Stimulated activated CD4-positive, alpha-beta T cell treated with anti-CD3 and anti-CD28 coated beads, TNF-alpha, amount 100 ng/mL, for 1 hour (primary cell): ENCODE data around the gene FTSJ3.
"Not testable (repeated sequence)": the region's sequence is repeated elsewhere in the genome, so short reads cannot be mapped to it uniquely, and the experiment has no call there.

Source experiments
- DNase-seq, 3 donors: peaks; one replicate each; pipeline ENCODE4 v3.0.0-alpha.2; 2020; ENCODE audit warnings: low read depth in 3 of 3, low spot score in 1 of 3

FTSJ3 gene

GRCh38 chr17:63827002-63827800 lies at the start of gene FTSJ3, which contains the start of gene PSMC5:
FTSJ3 (minus strand) TSS chr17:63827663; CDS start chr17:63826902, 761 bp downstream.
PSMC5 (plus strand) TSS chr17:63827431; CDS start chr17:63827491, 60 bp downstream.
- DNase-seq = peak; percentile 86 to 88 (median 86)

GRCh38 chr17:63874693-63875092 lies 47.2 kb upstream of the FTSJ3 start:
- not testable (repeated sequence) for DNase-seq

- DNase-seq = not testable (repeated sequence)
Measured at GRCh38 chr17:63874061-63874626, 46.7 kb upstream of the FTSJ3 start.

GRCh38 chr17:63873577-63873976 lies 46.1 kb upstream of the FTSJ3 start, which contains the start of gene CSH2:
CSH2 (minus strand) TSS chr17:63873677; CDS start chr17:63873614, 63 bp downstream.
- not testable (repeated sequence) for DNase-seq

GRCh38 chr17:63871646-63872365 lies 44.3 kb upstream of the FTSJ3 start:
- not testable (repeated sequence) for DNase-seq

GRCh38 chr17:63870292-63870665 lies 42.8 kb upstream of the FTSJ3 start:
- DNase-seq = not testable (repeated sequence)

- not testable (repeated sequence) for DNase-seq
Measured at GRCh38 chr17:63869491-63870291, 42.2 kb upstream of the FTSJ3 start.

- not testable (repeated sequence) for DNase-seq
Measured at GRCh38 chr17:63866625-63867024, 39.2 kb upstream of the FTSJ3 start.

- no peak for DNase-seq
Measured at GRCh38 chr17:63859257-63859656, 31.8 kb upstream of the FTSJ3 start.

GRCh38 chr17:63856425-63856824 lies 29.0 kb upstream of the FTSJ3 start:
- DNase-seq = not testable (repeated sequence)

GRCh38 chr17:63855185-63855584 lies 27.7 kb upstream of the FTSJ3 start:
- DNase-seq = no peak

GRCh38 chr17:63854709-63855108 lies 27.2 kb upstream of the FTSJ3 start:
- DNase-seq = no peak

GRCh38 chr17:63853260-63853659 lies 25.8 kb upstream of the FTSJ3 start:
- DNase-seq = no peak

- DNase-seq = no peak
Measured at GRCh38 chr17:63850401-63850800, 22.9 kb upstream of the FTSJ3 start.

- DNase-seq = peak; percentile 83 to 95 (median 87)
Measured at GRCh38 chr17:63848834-63849689, 21.6 kb upstream of the FTSJ3 start.

- DNase-seq = no peak
Measured at GRCh38 chr17:63847525-63848249, 20.2 kb upstream of the FTSJ3 start.

- no peak for DNase-seq
Measured at GRCh38 chr17:63845509-63845908, 18.0 kb upstream of the FTSJ3 start.

- DNase-seq = no peak
Measured at GRCh38 chr17:63843910-63844677, 16.6 kb upstream of the FTSJ3 start.
